Stimulated activated CD8-positive, alpha-beta memory T cell treated with anti-CD3 and anti-CD28 coated beads, Interleukin-12 subunit alpha, Interleukin-12 subunit beta, amount 100 ng/mL, for 4 hours (primary cell): Measurements from ENCODE around the gene PGM2L1.
"Not testable (repeated sequence)": the region's sequence is repeated elsewhere in the genome, so short reads cannot be mapped to it uniquely, and the experiment has no call there.

Experiments
- DNase-seq: peaks from one replicate; pipeline ENCODE4 v3.0.0-alpha.2; 2020; ENCODE audit warnings: low read depth

Gene PGM2L1

GRCh38 chr11:74400606-74401005 is 2.4 kb upstream of the PGM2L1 start:
- no peak for DNase-seq

- peak; percentile 10 for DNase-seq
These were observed 561 bp downstream of the PGM2L1 start for GRCh38 chr11:74397501-74398243.

GRCh38 chr11:74392256-74392655 is 6.0 kb downstream of the PGM2L1 start:
- DNase-seq: no peak

GRCh38 chr11:74391193-74391592 is 7.0 kb downstream of the PGM2L1 start:
- no peak for DNase-seq

GRCh38 chr11:74390697-74391096 is 7.5 kb downstream of the PGM2L1 start:
- DNase-seq: no peak

- DNase-seq: no peak
These were observed 9.4 kb downstream of the PGM2L1 start for GRCh38 chr11:74388678-74389327.

- DNase-seq: no peak
These were observed 13.6 kb downstream of the PGM2L1 start for GRCh38 chr11:74384641-74385040.

GRCh38 chr11:74380746-74381439 is 17.3 kb downstream of the PGM2L1 start:
- no peak for DNase-seq

- DNase-seq: no peak
These were observed 20.5 kb downstream of the PGM2L1 start for GRCh38 chr11:74377689-74378088.

GRCh38 chr11:74373382-74373781 is 24.9 kb downstream of the PGM2L1 start:
- no peak for DNase-seq

- DNase-seq: no peak
These were observed 26.8 kb downstream of the PGM2L1 start for GRCh38 chr11:74371269-74372052.

- no peak for DNase-seq
These were observed 28.1 kb downstream of the PGM2L1 start for GRCh38 chr11:74370123-74370522.

- DNase-seq: no peak
These were observed 30.4 kb downstream of the PGM2L1 start for GRCh38 chr11:74367881-74368280.

- no peak for DNase-seq
These were observed 31.7 kb downstream of the PGM2L1 start for GRCh38 chr11:74366576-74366975.

- not testable (repeated sequence) for DNase-seq
These were observed 32.4 kb downstream of the PGM2L1 start for GRCh38 chr11:74365805-74366204.

GRCh38 chr11:74357449-74357848 is 40.8 kb downstream of the PGM2L1 start:
- no peak for DNase-seq

GRCh38 chr11:74355626-74356025 is 42.6 kb downstream of the PGM2L1 start:
- DNase-seq: no peak

GRCh38 chr11:74354036-74354435 is 44.2 kb downstream of the PGM2L1 start:
- no peak for DNase-seq

GRCh38 chr11:74347381-74347780 is 50.9 kb downstream of the PGM2L1 start:
- no peak for DNase-seq

GRCh38 chr11:74345420-74345819 is 52.8 kb downstream of the PGM2L1 start:
- no peak for DNase-seq

- no peak for DNase-seq
These were observed 56.3 kb downstream of the PGM2L1 start for GRCh38 chr11:74341921-74342320.

- no peak for DNase-seq
These were observed 58.6 kb downstream of the PGM2L1 start for GRCh38 chr11:74339619-74340018.
